Peyer's patch (tissue), 4 donors: Measurements from ENCODE around the gene LYVE1.

Source experiments
- CTCF ChIP-seq, 6 experiments: fragments of 450-650 bp in 4 of 6; fragments of 200-600 bp in 2 of 6; sonication (generic) in 1 of 6; IDR thresholded peaks; one replicate each; pipeline ENCODE4 v1.5.1; 2017 to 2019; ENCODE audit warnings: antibody characterized with exemption in 6 of 6, mild to moderate bottlenecking in 3 of 6, moderate library complexity in 1 of 6
- POLR2A ChIP-seq, 2 donors: fragments of 450-650 bp; IDR thresholded peaks; one replicate each; pipeline ENCODE4 v1.5.1; 2017; ENCODE audit warnings: antibody characterized with exemption in 2 of 2, mild to moderate bottlenecking in 2 of 2, moderate library complexity in 2 of 2

GRCh38 chr11:10561947-10562346 is 6.5 kb downstream of the LYVE1 start:
- TF ChIP-seq CTCF (IDR thresholded peaks at IDR 0.05) (no peak), POLR2A (IDR thresholded peaks at IDR 0.05) (no peak)
